Posterior vena cava (tissue), 2 donors: Measurements from ENCODE around the gene MICB. TPM values are rescaled to one million over a fixed set of nuclear protein-coding genes. Genes with fewer than 3 reads are reported as not detected.
A peak's percentile ranks its signal among the peaks of the same experiment; 100 is the strongest.
"Not testable (repeated sequence)": the region's sequence is repeated elsewhere in the genome, so short reads cannot be mapped to it uniquely, and the experiment has no call there.

Experiments used
- DNase-seq: peaks from one replicate; pipeline ENCODE4 v3.0.0-alpha.2; 2020; ENCODE audit warnings: low spot score
- intact Hi-C, 2 donors: fragments of 100-400 bp; cut with DNase I; formaldehyde crosslinking; loops; one replicate each; pipeline versions ENCODE4 v1.14.1 to v1.14.2; 2022 to 2023
- total RNA-seq, 2 donors: library from RNA; stranded (reverse); fragmentation: NEBNext Ultra II Directional; extraction: Animal tissue kit (Norgen Biotek cat#: 25700); gene quantifications; one replicate each; pipeline ENCODE4 v1.2.1, GENCODE V29; 2021
- donor health status: DM: yes; HTN: yes; CAD: no.
- donor health status: DM: yes; HTN: yes; CAD: no.

Gene MICB
- total RNA-seq, 2 donors from 2014 or later: 2.9 to 4.1 TPM

GRCh38 chr6:31495580-31495979, 2.4 kb upstream of the MICB start:
- DNase-seq: no peak
- intact Hi-C loops: no loop called here

- intact Hi-C loops, DNase-seq: not testable (repeated sequence)
Observed at GRCh38 chr6:31496826-31497225, 1.1 kb upstream of the MICB start.

GRCh38 chr6:31498748-31499147, 803 bp downstream of the MICB start:
- peak; percentile 84 for DNase-seq
- intact Hi-C loops: no loop called here

- DNase-seq, intact Hi-C loops: not testable (repeated sequence)
Observed at GRCh38 chr6:31499648-31500047, 1.7 kb downstream of the MICB start.

GRCh38 chr6:31502586-31502985, 4.6 kb downstream of the MICB start:
- DNase-seq: no peak

GRCh38 chr6:31509036-31509435, 11.1 kb downstream of the MICB start:
- intact Hi-C loops: not testable (repeated sequence)

More at GRCh38 chr6:31502586-31502985, 4.6 kb downstream of the MICB start:
- intact Hi-C loops: no loop called here

GRCh38 chr6:31510007-31510406, 12.1 kb downstream of the MICB start:
- DNase-seq: no peak
- intact Hi-C loops: no loop called here

More at GRCh38 chr6:31509036-31509435, 11.1 kb downstream of the MICB start:
- not testable (repeated sequence) for DNase-seq

- intact Hi-C loops: no loop called here
- DNase-seq: no peak
Observed at GRCh38 chr6:31513456-31514165, 15.7 kb downstream of the MICB start.

GRCh38 chr6:31521835-31522234, 23.9 kb downstream of the MICB start:
- DNase-seq: no peak
- intact Hi-C loops: no loop called here

GRCh38 chr6:31525553-31525931, 27.6 kb downstream of the MICB start:
- intact Hi-C loops: no loop called here
- no peak for DNase-seq

GRCh38 chr6:31525932-31526591, 28.1 kb downstream of the MICB start:
- no peak for DNase-seq
- intact Hi-C loops: no loop called here

- no peak for DNase-seq
- intact Hi-C loops: no loop called here
Observed at GRCh38 chr6:31528307-31528777, 30.4 kb downstream of the MICB start.

GRCh38 chr6:31528821-31529328, 30.9 kb downstream of the MICB start, which contains the start of gene MCCD1:
MCCD1 (plus strand) TSS chr6:31528962; CDS start chr6:31529015, 53 bp downstream.
- DNase-seq: no peak
- intact Hi-C loops: no loop called here

- no peak for DNase-seq
- intact Hi-C loops: no loop called here
Observed at GRCh38 chr6:31529329-31530150, 31.6 kb downstream of the MICB start.

GRCh38 chr6:31530659-31531058, 32.7 kb downstream of the MICB start:
- intact Hi-C loops: no loop called here
- DNase-seq: no peak

- intact Hi-C loops: no loop called here
Observed at GRCh38 chr6:31531162-31531561, 33.2 kb downstream of the MICB start.

GRCh38 chr6:31531771-31532643, 34.1 kb downstream of the MICB start:
- DNase-seq: no peak
- intact Hi-C loops: no loop called here

More at GRCh38 chr6:31531162-31531561, 33.2 kb downstream of the MICB start:
- DNase-seq: no peak

- intact Hi-C loops: no loop called here
- no peak for DNase-seq
Observed at GRCh38 chr6:31532644-31533454, 34.9 kb downstream of the MICB start.
